ENCODE measurements around the gene JARID2.

The JARID2 gene

DNA sequence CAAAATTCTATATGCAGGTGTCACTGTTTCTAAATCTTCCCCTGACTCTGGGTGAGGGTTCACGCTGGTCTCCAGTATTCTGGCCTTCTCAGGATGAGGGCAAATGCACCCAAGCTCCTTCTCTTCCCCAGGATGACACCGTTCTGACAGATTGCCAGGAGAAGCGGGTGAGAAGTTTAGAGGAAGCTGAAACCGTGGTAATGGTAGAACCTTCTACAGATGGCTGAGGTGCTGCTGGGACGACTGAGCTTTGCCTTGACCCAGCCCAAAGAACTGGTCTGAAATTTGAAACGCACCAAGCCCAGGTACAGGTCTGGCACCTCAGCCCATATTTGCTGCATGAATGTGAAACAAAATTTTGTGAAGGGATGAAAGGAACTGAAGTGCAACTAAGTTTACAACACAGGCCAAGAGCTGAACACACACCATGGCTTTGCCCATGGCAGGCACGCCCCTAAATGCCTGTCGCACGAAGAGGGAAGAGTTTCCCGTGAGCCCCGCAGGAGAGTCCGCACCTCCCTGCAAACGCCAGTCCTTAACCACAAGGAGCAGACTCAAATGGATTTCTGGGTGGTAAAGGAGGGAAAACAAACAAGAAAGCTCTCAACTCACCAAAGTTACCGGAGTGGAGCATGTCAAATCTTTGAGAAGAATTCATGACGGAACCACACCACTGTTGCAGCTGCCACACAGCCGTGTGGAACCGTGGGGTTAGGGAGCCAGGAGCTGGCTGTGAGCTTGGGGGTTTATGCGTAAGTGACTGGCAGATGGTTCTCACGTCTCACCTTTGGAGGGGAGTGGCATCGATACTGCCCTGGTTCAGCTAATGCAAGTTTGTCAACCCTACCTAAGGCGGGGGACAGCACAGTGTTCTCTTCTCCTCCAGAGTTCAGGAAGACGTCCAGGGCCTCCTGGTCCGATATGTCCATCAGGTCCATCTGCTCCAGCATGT lies 278.1 kb downstream of the JARID2 start:
- no peak overlapping the region for H3K9ac ChIP-seq (ENCODE audit: low read length)
- peaks cover 26% of the 10 kb centered on the region; the same call in 1 of the 2 replicates for H3K36me3 ChIP-seq (ENCODE audit: low read length)
- H3K4me3 ChIP-seq (ENCODE audit: insufficient read depth, low read length, poor library complexity, severe bottlenecking) = no peak overlapping the region
- no peak overlapping the region for H3K27ac ChIP-seq (ENCODE audit: low read depth, low read length)
- H3K9me3 ChIP-seq (ENCODE audit: insufficient read depth, low read length) = no peaks in the 10 kb centered on the region
- no peaks in the 10 kb centered on the region for H4K20me1 ChIP-seq (ENCODE audit: low read depth, low read length)
- H3K27me3 ChIP-seq (ENCODE audit: low read length) = no peaks in the 10 kb centered on the region
- H3K9me2 ChIP-seq (replicated peaks; ENCODE audit: insufficient read depth, low read length) = no peaks in the 10 kb centered on the region
- no peaks in the 10 kb centered on the region for H3F3A ChIP-seq (ENCODE audit: insufficient read depth)
- no peak for TF ChIP-seq EZH2phosphoT487 (conservative IDR thresholded peaks at IDR 0.05; ENCODE audit: low read length)
- H3K4me2 ChIP-seq (ENCODE audit: low read depth, low read length, poor library complexity, severe bottlenecking) = no peak overlapping the region
- no peaks in the 10 kb centered on the region for H3K79me2 ChIP-seq (ENCODE audit: insufficient read depth, low read length)
- no peak overlapping the region for H2AFZ ChIP-seq (ENCODE audit: low read depth, low read length, severe bottlenecking)

GRCh38 chr6:15524861-15525401 lies 279.1 kb downstream of the JARID2 start:
- Histone ChIP-seq H3K9me2 (replicated peaks; ENCODE audit: insufficient read depth, low read length) (no peaks in the 10 kb centered on the region), H3K27ac (ENCODE audit: low read depth, low read length) (no peak overlapping the region), H3K4me2 (ENCODE audit: low read depth, low read length, poor library complexity, severe bottlenecking) (no peak overlapping the region), H3K4me3 (ENCODE audit: insufficient read depth, low read length, poor library complexity, severe bottlenecking) (no peak overlapping the region), H3K36me3 (ENCODE audit: low read length) (peaks cover 26% of the 10 kb centered on the region; the same call in 1 of the 2 replicates), H3K9me3 (ENCODE audit: insufficient read depth, low read length) (no peaks in the 10 kb centered on the region), H4K20me1 (ENCODE audit: low read depth, low read length) (no peaks in the 10 kb centered on the region), H3K79me2 (ENCODE audit: insufficient read depth, low read length) (no peaks in the 10 kb centered on the region), H3K9ac (ENCODE audit: low read length) (no peak overlapping the region), H3F3A (ENCODE audit: insufficient read depth) (no peaks in the 10 kb centered on the region), H3K27me3 (ENCODE audit: low read length) (no peaks in the 10 kb centered on the region), H2AFZ (ENCODE audit: low read depth, low read length, severe bottlenecking) (no peak overlapping the region)
- no peak for TF ChIP-seq CTCF (IDR thresholded peaks at IDR 0.05; ENCODE audit: insufficient read depth, low read length, poor library complexity, severe bottlenecking)
- no peak for TF ChIP-seq EZH2phosphoT487 (conservative IDR thresholded peaks at IDR 0.05; ENCODE audit: low read length)

- H3K27ac ChIP-seq (ENCODE audit: low read depth, low read length) = no peak overlapping the region
- H3K79me2 ChIP-seq (ENCODE audit: insufficient read depth, low read length) = no peaks in the 10 kb centered on the region
- no peak overlapping the region for H3K4me2 ChIP-seq (ENCODE audit: low read depth, low read length, poor library complexity, severe bottlenecking)
- no peak overlapping the region for H3K9ac ChIP-seq (ENCODE audit: low read length)
- no peaks in the 10 kb centered on the region for H3K9me2 ChIP-seq (replicated peaks; ENCODE audit: insufficient read depth, low read length)
- H3K36me3 ChIP-seq (ENCODE audit: low read length) = peaks cover 23% of the 10 kb centered on the region; the same call in 1 of the 2 replicates
- H2AFZ ChIP-seq (ENCODE audit: low read depth, low read length, severe bottlenecking) = no peak overlapping the region
- no peaks in the 10 kb centered on the region for H3F3A ChIP-seq (ENCODE audit: insufficient read depth)
- TF ChIP-seq EZH2phosphoT487 (conservative IDR thresholded peaks at IDR 0.05; ENCODE audit: low read length) (no peak), CTCF (IDR thresholded peaks at IDR 0.05; ENCODE audit: insufficient read depth, low read length, poor library complexity, severe bottlenecking) (no peak)
- no peaks in the 10 kb centered on the region for H3K9me3 ChIP-seq (ENCODE audit: insufficient read depth, low read length)
- no peak overlapping the region for H3K4me3 ChIP-seq (ENCODE audit: insufficient read depth, low read length, poor library complexity, severe bottlenecking)
- H4K20me1 ChIP-seq (ENCODE audit: low read depth, low read length) = no peaks in the 10 kb centered on the region
- no peaks in the 10 kb centered on the region for H3K27me3 ChIP-seq (ENCODE audit: low read length)
These were observed 280.4 kb downstream of the JARID2 start for GRCh38 chr6:15526212-15526701.

All from SU-DHL-6 (cell line).